HuH-7.5 (cell line): ENCODE results near the gene POM121.
"Not testable (repeated sequence)": the region's sequence is repeated elsewhere in the genome, so short reads cannot be mapped to it uniquely, and the experiment has no call there.

Source experiments
- DNase-seq: peaks from one replicate; pipeline ENCODE4 v3.0.0; 2011; ENCODE audit warnings: low spot score

POM121 gene

DNA sequence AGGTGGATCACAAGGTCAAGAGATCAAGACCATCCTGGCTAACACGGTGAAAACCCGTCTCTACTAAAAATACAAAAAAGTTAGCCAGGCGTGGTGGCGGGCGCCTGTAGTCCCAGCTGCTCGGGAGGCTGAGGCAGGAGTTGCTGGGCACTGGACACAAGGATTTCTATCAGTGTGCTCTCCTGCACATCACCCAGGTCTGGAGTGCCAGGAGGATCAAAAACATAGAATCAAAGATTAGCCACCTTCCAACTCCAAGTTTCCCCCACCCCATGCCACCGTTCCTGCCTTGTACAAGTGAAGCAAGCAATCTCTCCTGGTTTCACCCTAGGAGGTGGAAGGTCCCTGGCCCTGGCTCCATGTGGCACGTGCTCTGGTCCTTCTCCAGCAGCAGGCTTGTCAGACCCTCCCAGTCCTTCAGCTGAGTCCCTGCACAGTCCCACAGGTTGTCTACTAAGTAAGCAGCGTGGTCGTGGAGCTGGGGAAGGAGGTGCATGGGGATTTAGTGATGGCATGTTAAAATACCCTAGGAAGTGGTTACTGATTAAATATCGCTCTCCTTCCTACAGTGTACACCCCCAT is 73.1 kb downstream of the POM121 start:
- DNase-seq, result not testable (repeated sequence)
